ENCODE measurements around the gene SERPINB6. TPM values are rescaled to one million over a fixed set of nuclear protein-coding genes. Genes with fewer than 3 reads are reported as not detected.

Gene SERPINB6
- polyA plus RNA-seq, 1 experiment = 89.6 TPM

DNA sequence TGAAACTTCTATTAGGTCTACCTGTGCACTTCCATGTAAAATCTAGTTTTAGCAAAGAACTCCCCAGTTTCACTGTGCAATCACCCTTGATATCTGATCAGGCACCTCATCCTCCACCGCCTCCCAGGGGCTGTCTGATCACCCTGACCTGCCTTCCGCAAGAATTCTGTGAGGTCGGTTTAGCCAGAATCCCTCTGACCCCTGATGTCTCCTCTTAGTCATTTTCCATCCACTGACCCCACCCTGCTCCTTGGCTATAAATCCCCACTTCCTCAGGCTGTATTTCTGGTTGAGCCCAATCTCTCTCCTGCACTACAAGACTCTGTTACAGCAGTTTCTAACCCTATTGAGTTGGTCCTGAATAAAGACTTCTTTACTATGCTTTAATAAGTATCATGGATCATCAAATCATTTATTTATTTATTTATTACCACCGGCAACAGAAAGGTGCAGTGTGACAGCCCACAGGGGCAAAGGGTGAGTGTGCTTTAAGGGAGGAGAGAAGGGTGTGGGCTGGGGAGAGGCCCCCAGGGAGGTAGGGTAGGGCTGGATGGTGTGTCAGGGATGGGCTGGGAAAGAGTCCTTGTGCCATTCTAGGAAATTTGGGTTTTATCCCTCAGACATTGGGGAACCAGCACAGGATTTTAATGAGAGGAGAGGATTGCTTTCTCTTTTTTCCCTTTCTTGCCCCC lies 11.2 kb upstream of the SERPINB6 start:
- H3K4me3 ChIP-seq (ENCODE audit: low read depth, low read length) = no peak overlapping the region
- H3K36me3 ChIP-seq (ENCODE audit: control insufficient read depth, insufficient read depth, low read length) = no peaks in the 10 kb centered on the region
- ChIA-PET POLR2A (no interaction called here), CTCF (interaction anchor here (9.4 kb wide), 1 partner anchor 31 kb away, joined by 191 read pairs; no protein-coding TSS in a partner anchor)
- no peak for TF ChIP-seq CTCF (IDR thresholded peaks at IDR 0.05; ENCODE audit: insufficient read depth, low read depth, low read length)
- DNase-seq (ENCODE audit: low read depth) = no peak
- no peaks in the 10 kb centered on the region for H3K27me3 ChIP-seq (ENCODE audit: control insufficient read depth, insufficient read depth, low read length)

DNA sequence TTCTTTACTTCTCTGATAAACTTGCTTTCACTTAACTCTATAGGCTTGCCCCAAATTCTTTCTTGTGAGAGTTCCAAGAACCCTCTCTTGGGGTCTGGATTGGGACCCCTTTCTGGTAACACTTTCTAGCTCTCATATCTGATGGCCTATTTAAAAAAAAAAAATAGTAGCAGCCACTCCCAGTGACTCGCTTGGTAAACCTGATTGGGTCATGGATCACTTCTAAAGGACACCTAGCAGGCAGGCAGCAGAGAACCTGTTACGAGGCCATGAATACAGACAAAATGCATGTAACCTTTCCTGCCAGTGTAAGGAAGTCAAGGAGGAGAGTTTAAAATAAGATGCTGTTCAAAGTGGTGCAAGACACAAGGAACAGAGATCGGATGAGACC lies 9.1 kb upstream of the SERPINB6 start:
- CTCF ChIA-PET = interaction anchor here (2.1 to 4.0 kb wide), 2 partner anchors 9 to 28 kb away, joined by 10 to 16 read pairs; no protein-coding TSS in a partner anchor
- Histone ChIP-seq H3K36me3 (ENCODE audit: control insufficient read depth, insufficient read depth, low read length) (no peaks in the 10 kb centered on the region), H3K27me3 (ENCODE audit: control insufficient read depth, insufficient read depth, low read length) (no peaks in the 10 kb centered on the region), H3K4me3 (ENCODE audit: low read depth, low read length) (no peak overlapping the region)
- no peak for TF ChIP-seq CTCF (IDR thresholded peaks at IDR 0.05; ENCODE audit: insufficient read depth, low read depth, low read length)
- POLR2A ChIA-PET = no interaction called here
- DNase-seq (ENCODE audit: low read depth) = no peak

DNA sequence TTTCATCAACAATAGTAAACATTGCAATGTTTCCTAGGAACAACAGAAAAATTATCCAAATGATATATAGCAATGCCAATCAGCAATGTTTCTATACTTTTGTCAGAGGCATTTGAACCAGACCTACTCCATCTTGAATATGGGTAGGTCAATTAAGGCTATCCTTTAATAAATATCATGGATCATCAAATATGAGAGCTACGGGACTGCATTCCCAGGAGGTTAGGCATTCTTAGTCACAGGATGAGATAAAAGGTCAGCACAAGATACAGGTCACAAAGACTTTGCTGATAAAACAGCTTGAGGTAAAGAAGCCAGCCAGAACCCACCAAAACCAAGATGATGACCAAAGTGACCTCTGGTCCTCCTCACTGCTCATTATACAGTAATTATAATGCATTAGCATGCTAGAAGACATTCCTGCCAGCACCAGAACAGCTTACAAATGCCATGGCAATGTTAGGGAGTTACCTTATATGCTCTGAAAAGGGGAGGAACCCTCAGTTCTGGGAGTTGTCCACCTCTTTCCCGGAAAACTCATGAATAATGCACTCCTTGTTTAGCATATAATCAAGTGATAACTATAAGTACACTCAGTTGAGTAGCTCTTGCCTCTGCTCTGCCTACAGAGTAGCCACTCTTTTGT lies 8.6 kb upstream of the SERPINB6 start:
- ChIA-PET CTCF (interaction anchor here (2.1 to 4.0 kb wide), 2 partner anchors 9 to 28 kb away, joined by 10 to 16 read pairs; no protein-coding TSS in a partner anchor), POLR2A (no interaction called here)
- Histone ChIP-seq H3K36me3 (ENCODE audit: control insufficient read depth, insufficient read depth, low read length) (no peaks in the 10 kb centered on the region), H3K4me3 (ENCODE audit: low read depth, low read length) (no peak overlapping the region), H3K27me3 (ENCODE audit: control insufficient read depth, insufficient read depth, low read length) (no peaks in the 10 kb centered on the region)
- no peak for DNase-seq (ENCODE audit: low read depth)
- no peak for TF ChIP-seq CTCF (IDR thresholded peaks at IDR 0.05; ENCODE audit: insufficient read depth, low read depth, low read length)

- no peak for DNase-seq (ENCODE audit: low read depth)
- no peaks in the 10 kb centered on the region for H3K27me3 ChIP-seq (ENCODE audit: control insufficient read depth, insufficient read depth, low read length)
- CTCF ChIA-PET = interaction anchor here (1.3 to 4.0 kb wide), 3 partner anchors 10 to 27 kb away, joined by 5 to 16 read pairs (median 10); no protein-coding TSS in a partner anchor
- no peak overlapping the region for H3K4me3 ChIP-seq (ENCODE audit: low read depth, low read length)
- no peaks in the 10 kb centered on the region for H3K36me3 ChIP-seq (ENCODE audit: control insufficient read depth, insufficient read depth, low read length)
- POLR2A ChIA-PET = no interaction called here
- TF ChIP-seq CTCF (IDR thresholded peaks at IDR 0.05; ENCODE audit: insufficient read depth, low read depth, low read length) = no peak
Measured at GRCh38 chr6:2978923-2979322, 7.6 kb upstream of the SERPINB6 start.

DNA sequence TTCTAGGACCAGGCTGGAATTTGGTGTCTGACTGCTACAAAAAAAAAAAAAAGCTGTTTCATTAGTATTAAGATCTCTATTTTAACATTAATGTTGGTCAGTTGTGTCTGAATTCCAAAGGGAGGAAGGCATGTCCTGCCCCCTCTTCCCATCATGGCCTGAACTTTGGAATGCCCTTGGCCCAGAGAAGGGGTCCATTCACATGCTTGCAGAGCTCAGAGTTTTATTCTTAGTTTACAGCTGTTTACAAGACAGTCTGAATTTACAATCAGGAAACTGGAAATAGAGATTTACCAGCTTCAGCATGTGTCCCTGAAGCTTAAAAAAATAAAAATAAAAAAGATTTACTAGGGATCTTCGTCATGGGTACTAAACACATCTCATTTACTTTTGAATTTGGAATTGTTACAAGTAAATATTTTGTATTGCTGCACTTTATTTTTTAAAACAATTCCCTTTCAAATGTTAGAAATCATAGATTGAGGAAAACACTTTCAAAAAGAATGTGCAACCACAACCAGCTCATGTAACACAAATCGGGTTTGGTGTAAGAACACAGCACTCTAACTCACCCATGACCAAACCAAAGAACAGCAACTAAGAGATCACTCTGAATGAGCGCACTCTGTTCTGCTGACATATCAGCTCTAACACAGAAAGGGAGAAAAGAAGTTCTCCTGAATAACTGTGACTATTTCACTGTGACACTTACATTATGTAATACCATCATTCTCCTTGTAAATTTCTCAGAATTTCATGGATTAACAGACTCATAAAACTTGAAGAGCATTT lies 6.6 kb upstream of the SERPINB6 start:
- no peak for TF ChIP-seq CTCF (IDR thresholded peaks at IDR 0.05; ENCODE audit: insufficient read depth, low read depth, low read length)
- no peak overlapping the region for H3K4me3 ChIP-seq (ENCODE audit: low read depth, low read length)
- DNase-seq (ENCODE audit: low read depth) = no peak
- POLR2A ChIA-PET = no interaction called here
- CTCF ChIA-PET = interaction anchor here (1.3 to 4.0 kb wide), 3 partner anchors 10 to 26 kb away, joined by 3 to 16 read pairs (median 5); no protein-coding TSS in a partner anchor
- H3K36me3 ChIP-seq (ENCODE audit: control insufficient read depth, insufficient read depth, low read length) = no peaks in the 10 kb centered on the region
- H3K27me3 ChIP-seq (ENCODE audit: control insufficient read depth, insufficient read depth, low read length) = no peaks in the 10 kb centered on the region
